Stimulated activated CD8-positive, alpha-beta memory T cell treated with anti-CD3 and anti-CD28 coated beads, Interleukin-12 subunit alpha, Interleukin-12 subunit beta, amount 100 ng/mL, for 1 hour (primary cell): ENCODE results near the gene CROCC.
A peak's percentile ranks its signal among the peaks of the same experiment; 100 is the strongest.
"Not testable (repeated sequence)": the region's sequence is repeated elsewhere in the genome, so short reads cannot be mapped to it uniquely, and the experiment has no call there.

Experiments used
- DNase-seq: peaks from one replicate; pipeline ENCODE4 v3.0.0-alpha.2; 2020; ENCODE audit warnings: low read depth

The CROCC gene

DNA sequence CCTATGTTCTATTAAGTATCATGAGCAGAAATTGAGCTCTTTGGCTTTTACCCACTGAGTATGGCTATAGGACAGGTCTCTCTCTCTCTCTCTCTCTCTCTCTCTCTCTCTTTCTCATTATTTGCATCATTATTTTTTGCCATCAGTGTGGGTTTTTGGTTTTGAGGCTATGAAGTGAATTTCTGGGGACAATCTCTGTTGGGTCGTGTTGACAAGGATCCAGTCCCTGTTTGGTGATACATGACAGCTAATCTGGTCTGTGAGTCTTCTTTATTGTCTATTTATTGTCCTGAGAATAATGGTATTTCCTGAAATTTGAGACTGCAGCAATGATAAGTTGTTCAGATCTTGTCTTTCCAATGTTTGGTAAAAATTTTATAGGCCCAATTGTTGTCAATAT, 24.1 kb upstream of the CROCC start:
- DNase-seq, result not testable (repeated sequence)

GRCh38 chr1:16898298-16898697, 23.4 kb upstream of the CROCC start:
- not testable (repeated sequence) for DNase-seq

DNA sequence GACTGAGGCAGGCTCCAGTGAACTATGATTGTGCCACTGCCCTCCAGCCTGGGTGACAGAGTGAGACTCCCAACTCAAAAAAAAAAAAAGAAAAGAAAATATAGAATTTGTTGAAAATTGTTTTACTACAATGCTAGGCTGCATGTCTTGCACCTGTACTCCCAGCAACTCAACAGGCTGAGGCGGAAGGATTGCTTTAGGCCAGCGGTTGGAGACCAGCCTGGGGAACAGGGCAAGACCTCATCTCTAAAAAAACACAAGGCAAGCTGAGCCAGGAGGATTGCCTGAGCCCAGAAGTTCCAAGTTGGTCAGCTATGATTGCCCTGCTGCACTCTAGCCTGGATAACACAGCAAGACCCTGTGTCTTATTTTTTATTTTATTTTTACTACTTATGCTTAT, 22.7 kb upstream of the CROCC start:
- not testable (repeated sequence) for DNase-seq

GRCh38 chr1:16900751-16901150, 21.0 kb upstream of the CROCC start:
- DNase-seq, result no peak

- not testable (repeated sequence) for DNase-seq
These were observed 20.4 kb upstream of the CROCC start for GRCh38 chr1:16901371-16901770.

- DNase-seq, result no peak
These were observed 18.7 kb upstream of the CROCC start for GRCh38 chr1:16903054-16903453.

DNA sequence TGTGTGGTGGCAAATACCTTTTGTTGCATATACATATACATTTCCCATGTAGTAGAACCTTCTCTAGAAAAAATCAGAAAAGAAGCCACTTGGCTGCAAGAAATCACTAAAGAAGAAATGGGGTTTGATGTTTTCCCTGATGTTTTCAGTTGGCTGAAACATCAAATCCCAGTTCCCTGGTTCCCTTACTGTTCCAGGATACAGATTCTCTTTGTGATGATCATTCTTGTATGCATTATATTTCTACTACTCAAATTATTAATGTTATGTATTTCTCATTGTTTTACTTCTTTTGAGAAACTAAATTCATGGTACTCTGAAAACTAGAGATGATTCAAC, 18.3 kb upstream of the CROCC start:
- no peak for DNase-seq

- DNase-seq, result peak; percentile 97
These were observed 17.1 kb upstream of the CROCC start for GRCh38 chr1:16904560-16905109.

GRCh38 chr1:16905110-16905867, 16.4 kb upstream of the CROCC start:
- peak; percentile 20 for DNase-seq

DNA sequence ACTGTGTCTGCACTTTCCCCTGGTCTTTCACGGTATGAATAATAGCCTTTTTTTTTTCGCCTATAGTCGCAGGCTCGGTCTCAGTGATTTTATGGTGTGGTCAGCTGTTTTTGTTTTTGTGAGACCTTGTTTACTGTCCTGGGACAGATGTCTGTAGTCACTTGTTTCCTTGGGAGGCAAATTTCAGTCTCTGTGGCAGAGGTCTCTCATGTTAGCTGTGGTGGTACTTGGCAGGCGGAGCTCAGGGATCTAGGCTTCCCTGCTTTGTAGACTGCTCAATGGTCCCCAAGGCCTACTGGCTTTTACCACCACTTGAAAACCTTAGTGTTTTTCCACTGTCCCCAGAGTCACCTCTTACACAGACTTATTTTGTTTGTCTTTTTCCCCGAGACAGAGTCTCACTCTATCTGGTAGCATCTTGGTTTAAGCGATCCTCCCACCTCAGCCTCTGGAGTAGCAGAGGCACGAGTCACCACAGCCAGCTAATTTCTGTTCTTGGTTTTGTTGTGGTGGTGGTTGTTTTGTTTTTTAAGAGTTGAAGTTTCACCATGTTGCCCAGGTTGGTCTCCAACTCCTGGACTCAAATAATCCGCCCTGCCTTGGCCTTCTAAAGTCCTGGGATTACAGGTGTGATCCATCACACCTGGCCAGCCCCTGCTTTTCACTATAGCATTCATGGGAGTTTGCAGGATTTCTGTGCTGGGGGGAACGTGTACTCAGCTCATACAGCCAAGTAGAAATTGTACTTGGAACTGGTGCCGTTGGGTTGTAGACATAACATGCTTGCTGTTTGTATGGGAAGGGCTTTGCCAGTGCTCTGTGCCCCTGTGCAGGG, 15.6 kb upstream of the CROCC start:
- no peak for DNase-seq

DNA sequence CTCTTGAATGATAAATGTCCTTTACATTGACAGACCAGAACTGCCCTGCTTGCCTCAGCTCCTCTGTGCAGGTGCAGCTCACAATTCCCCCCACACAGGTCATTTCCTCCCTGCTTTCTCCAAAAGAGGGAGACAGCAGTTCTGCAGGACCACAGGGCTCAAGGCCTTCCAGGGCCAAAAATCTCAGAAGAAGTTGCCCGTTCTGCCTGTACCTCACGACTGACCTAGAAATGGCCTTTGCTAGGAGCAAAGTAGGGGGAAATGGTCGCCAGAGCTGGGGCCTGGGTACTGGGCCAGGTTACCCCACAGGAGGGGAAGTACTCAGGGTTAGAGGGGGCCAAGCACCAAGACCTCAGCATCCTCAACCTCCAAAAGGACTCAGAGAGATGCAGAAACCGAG, 14.9 kb upstream of the CROCC start:
- no peak for DNase-seq

DNA sequence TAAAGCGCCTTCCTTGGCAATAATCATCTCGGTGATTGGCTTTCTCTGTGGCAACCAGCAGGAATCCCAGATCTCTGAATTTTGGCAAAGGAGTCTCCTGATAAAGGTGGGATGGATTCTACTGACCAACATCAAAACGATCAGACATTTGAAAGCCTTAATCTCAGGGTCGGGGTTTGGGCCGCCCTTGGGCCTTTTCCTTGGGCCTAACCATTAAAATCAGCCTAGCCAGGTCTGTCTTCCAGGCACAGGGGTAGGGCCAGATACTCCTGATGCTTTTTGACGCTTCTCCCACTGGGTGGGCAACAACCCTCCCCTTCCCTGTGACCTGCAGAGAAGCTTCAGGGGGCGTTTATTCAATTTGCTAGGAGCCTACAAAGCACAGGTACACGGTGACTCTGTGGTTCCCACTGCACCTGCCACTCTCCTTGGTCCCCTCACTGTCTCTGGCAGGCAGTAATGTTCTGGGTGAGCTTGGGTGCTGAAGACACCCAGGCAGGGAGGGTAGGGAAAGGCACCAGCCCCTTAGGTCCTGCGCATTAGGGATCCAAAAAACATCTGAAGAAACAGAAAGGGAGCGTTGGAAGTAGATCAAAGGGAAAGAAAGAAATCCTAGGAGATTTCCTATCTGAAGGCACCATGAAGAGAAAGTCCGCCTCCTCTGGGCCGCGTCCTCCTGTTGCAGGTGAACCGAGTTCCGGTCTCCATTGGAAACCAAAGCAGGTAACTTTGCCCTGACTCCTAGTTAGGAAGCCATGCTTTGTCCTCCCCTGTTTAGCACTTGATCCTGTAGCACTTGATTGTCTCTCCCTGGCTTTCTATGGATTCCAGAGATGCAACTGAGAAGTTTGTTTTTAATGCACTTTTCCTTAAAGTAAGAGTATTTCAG, 13.6 kb upstream of the CROCC start:
- no peak for DNase-seq

DNA sequence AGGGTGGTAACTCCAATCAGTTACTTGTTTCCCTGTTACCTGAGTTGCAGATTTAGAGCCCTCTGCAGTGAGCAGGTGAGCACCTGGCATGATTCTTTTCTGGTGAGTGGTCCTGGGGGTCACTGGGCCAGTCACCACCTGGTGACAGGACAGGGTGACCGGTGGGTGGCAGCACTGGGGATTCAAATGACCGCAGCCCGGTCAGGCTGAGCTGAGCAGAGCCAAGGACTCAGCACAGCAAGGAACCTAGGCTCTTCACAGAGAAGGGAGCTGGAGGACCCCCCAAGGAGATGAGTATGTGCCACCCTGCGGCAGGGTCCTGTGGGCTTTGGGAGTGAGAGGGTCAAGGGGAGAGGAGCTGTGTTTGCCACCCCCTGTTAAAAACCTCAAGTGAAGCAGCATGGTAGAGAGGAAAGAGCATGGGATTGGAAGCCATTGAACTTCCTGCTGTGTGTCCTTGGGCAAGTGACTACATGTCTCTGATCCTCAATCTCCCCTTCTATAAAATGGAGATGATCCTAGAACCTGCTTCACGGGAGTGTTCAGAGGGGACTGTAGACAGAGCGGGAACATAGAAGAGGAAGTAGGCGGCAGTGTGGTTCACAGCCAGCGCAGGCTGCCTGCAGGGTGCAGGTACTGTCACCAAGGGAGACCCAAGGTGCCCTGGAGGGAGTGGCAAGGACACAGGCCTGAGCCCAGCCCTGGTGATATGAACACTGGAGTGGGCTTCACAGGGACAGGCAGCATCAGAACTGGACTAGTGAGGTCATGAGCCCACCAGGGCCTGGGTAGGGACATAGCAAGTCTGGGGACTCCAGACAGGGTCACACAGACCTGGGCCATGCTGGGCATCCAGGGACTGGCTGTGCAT, 9.6 kb upstream of the CROCC start:
- not testable (repeated sequence) for DNase-seq

DNA sequence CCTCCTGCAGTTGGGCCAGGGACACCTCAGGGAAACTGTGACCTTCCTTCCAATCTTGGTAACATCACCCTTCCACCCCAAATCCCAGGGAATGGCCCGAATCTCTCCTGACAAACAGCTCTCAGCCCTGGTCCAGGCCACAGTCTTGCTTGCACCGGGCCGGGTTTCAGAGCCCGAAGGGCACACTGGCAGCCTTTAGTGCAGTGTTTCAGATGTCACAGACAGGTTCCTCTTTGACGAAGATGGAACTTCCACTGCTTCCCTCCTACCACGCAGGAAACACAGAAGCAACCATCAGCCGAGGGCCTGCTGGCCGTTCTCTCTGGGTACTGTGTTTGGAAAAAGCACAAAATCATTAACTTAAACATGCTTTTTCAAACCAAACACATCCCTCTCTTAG, 9.0 kb upstream of the CROCC start:
- not testable (repeated sequence) for DNase-seq

DNA sequence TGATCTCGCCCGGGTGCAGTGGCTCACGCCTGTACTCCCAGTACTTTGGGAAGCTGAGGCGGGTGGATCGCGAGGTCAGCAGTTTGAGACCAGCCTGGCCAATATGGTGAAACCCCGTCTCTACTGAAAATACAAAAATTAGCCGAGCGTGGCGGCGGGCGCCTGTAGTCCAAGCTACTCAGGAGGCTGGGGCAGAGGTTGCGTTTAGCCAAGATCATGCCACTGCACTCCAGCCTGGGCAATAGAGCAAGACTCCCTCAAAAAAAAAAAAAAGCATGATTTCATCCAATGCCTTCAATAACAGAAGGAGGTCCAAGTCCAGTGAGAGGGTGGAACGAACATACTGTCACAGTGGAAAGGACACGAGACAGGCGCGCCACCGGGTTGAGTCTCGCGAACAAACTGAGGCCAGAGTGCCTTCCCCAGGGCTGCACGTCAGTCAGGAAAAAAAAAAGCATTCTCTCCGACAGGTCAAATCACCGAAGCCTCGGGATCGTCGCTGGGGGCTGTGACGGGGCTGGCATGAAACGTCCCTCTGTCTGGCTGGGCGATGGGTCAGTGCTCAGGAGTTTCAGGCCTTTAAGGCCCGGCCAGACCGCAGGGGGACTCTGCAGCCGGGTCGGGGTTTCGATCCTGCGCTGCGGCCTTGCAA, 8.4 kb upstream of the CROCC start:
- DNase-seq, result no peak

- DNase-seq, result peak; percentile 92
These were observed 7.7 kb upstream of the CROCC start for GRCh38 chr1:16913833-16914662.

DNA sequence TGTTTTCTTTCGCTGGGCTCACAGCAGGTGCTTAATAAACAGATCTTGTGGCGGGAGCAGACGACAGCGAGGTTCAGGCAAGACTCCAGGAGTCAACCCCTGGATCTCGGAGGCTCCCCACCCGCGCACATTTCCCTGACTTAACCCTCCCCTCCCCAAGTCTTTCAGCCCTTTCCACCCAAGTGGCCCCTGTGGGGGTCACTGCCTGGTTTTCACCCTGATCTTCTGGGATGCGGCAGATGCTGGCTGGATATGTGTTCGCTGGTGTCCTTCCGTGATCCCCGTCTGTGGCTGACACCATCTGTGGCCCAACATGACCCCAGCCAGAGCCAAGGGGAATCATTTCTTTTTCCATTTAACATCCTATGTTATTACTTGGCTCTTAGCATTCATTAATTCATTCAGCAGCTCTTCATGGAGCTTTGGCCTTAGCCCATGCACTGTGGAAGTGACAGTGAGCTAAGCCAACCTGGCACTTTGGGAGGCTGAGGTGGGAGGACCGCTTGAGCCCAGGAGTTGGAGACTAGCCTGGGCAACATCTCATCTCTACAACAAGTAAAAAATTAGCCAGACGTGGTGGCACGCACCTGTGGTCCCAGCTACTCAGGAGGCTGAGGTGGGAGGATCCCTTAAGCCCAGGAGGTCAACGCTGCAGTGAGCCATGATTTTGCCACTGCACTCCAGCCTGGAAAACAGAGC, 6.7 kb upstream of the CROCC start:
- not testable (repeated sequence) for DNase-seq

- DNase-seq, result no peak
These were observed 6.1 kb upstream of the CROCC start for GRCh38 chr1:16915627-16915973.
